ENCODE measurements around the gene FARP1.

The FARP1 gene

GRCh38 chr13:98150832-98151479 lies 8.1 kb downstream of the FARP1 start:
- Mint-ChIP-seq H3K4me1 (no peaks in the 10 kb centered on the region), H3K36me3 (no peaks in the 10 kb centered on the region), H3K9me3 (no peaks in the 10 kb centered on the region), H3K4me3 (no peak overlapping the region), H3K27ac (no peak overlapping the region)
- ATAC-seq = no peak
- no peak for DNase-seq (ENCODE audit: low spot score in 2 of 2)

- no peak for DNase-seq (ENCODE audit: low spot score in 2 of 2)
- H3K9me3 Mint-ChIP-seq = no peaks in the 10 kb centered on the region
- no peak for ATAC-seq
- no peak overlapping the region for H3K4me3 Mint-ChIP-seq
- no peak overlapping the region for H3K27ac Mint-ChIP-seq
- H3K4me1 Mint-ChIP-seq = no peaks in the 10 kb centered on the region
- no peaks in the 10 kb centered on the region for H3K36me3 Mint-ChIP-seq
Observed at GRCh38 chr13:98155475-98156109, 12.7 kb downstream of the FARP1 start.

- H3K9me3 Mint-ChIP-seq = no peaks in the 10 kb centered on the region
- no peak overlapping the region for H3K4me3 Mint-ChIP-seq
- H3K36me3 Mint-ChIP-seq = no peaks in the 10 kb centered on the region
- no peak for ATAC-seq
- H3K27ac Mint-ChIP-seq = no peak overlapping the region
- no peak for DNase-seq (ENCODE audit: low spot score in 2 of 2)
- H3K4me1 Mint-ChIP-seq = no peaks in the 10 kb centered on the region
Observed at GRCh38 chr13:98156259-98156658, 13.4 kb downstream of the FARP1 start.

- H3K4me1 Mint-ChIP-seq = no peaks in the 10 kb centered on the region
- H3K27ac Mint-ChIP-seq = no peak overlapping the region
- ATAC-seq = no peak
- no peak for DNase-seq (ENCODE audit: low spot score in 2 of 2)
- H3K4me3 Mint-ChIP-seq = no peak overlapping the region
- H3K9me3 Mint-ChIP-seq = no peaks in the 10 kb centered on the region
- no peaks in the 10 kb centered on the region for H3K36me3 Mint-ChIP-seq
Observed at GRCh38 chr13:98157188-98157587, 14.3 kb downstream of the FARP1 start.

- Mint-ChIP-seq H3K36me3 (no peaks in the 10 kb centered on the region), H3K27ac (no peak overlapping the region), H3K4me3 (no peak overlapping the region), H3K9me3 (no peaks in the 10 kb centered on the region), H3K4me1 (no peaks in the 10 kb centered on the region)
- no peak for ATAC-seq
- DNase-seq (ENCODE audit: low spot score in 2 of 2) = no peak
Observed at GRCh38 chr13:98157609-98158008, 14.7 kb downstream of the FARP1 start.

GRCh38 chr13:98158172-98158899 lies 15.4 kb downstream of the FARP1 start:
- DNase-seq (ENCODE audit: low spot score in 2 of 2) = no peak
- Mint-ChIP-seq H3K36me3 (no peaks in the 10 kb centered on the region), H3K9me3 (no peaks in the 10 kb centered on the region), H3K4me3 (no peak overlapping the region), H3K4me1 (no peaks in the 10 kb centered on the region), H3K27ac (no peak overlapping the region)
- no peak for ATAC-seq

- H3K4me1 Mint-ChIP-seq = no peaks in the 10 kb centered on the region
- no peaks in the 10 kb centered on the region for H3K36me3 Mint-ChIP-seq
- no peaks in the 10 kb centered on the region for H3K9me3 Mint-ChIP-seq
- no peak overlapping the region for H3K4me3 Mint-ChIP-seq
- no peak overlapping the region for H3K27ac Mint-ChIP-seq
- ATAC-seq = no peak
- no peak for DNase-seq (ENCODE audit: low spot score in 2 of 2)
Observed at GRCh38 chr13:98162935-98163334, 20.0 kb downstream of the FARP1 start.

GRCh38 chr13:98169331-98169730 lies 26.4 kb downstream of the FARP1 start:
- ATAC-seq (no peak), DNase-seq (ENCODE audit: low spot score in 2 of 2) (no peak)
- H3K4me1 Mint-ChIP-seq = no peaks in the 10 kb centered on the region
- no peaks in the 10 kb centered on the region for H3K36me3 Mint-ChIP-seq
- no peaks in the 10 kb centered on the region for H3K9me3 Mint-ChIP-seq
- no peak overlapping the region for H3K4me3 Mint-ChIP-seq
- no peak overlapping the region for H3K27ac Mint-ChIP-seq

- no peaks in the 10 kb centered on the region for H3K9me3 Mint-ChIP-seq
- no peak overlapping the region for H3K4me3 Mint-ChIP-seq
- no peak for DNase-seq (ENCODE audit: low spot score in 2 of 2)
- ATAC-seq = no peak
- H3K4me1 Mint-ChIP-seq = no peaks in the 10 kb centered on the region
- H3K36me3 Mint-ChIP-seq = no peaks in the 10 kb centered on the region
- no peak overlapping the region for H3K27ac Mint-ChIP-seq
Observed at GRCh38 chr13:98171900-98172589, 29.2 kb downstream of the FARP1 start.

GRCh38 chr13:98172590-98173422 lies 29.9 kb downstream of the FARP1 start:
- H3K36me3 Mint-ChIP-seq = no peaks in the 10 kb centered on the region
- no peak for DNase-seq (ENCODE audit: low spot score in 2 of 2)
- H3K4me3 Mint-ChIP-seq = no peak overlapping the region
- no peak for ATAC-seq
- H3K4me1 Mint-ChIP-seq = no peaks in the 10 kb centered on the region
- H3K9me3 Mint-ChIP-seq = no peaks in the 10 kb centered on the region
- no peak overlapping the region for H3K27ac Mint-ChIP-seq

- H3K4me1 Mint-ChIP-seq = no peaks in the 10 kb centered on the region
- no peaks in the 10 kb centered on the region for H3K36me3 Mint-ChIP-seq
- H3K4me3 Mint-ChIP-seq = no peak overlapping the region
- DNase-seq (ENCODE audit: low spot score in 2 of 2) = no peak
- no peaks in the 10 kb centered on the region for H3K9me3 Mint-ChIP-seq
- no peak overlapping the region for H3K27ac Mint-ChIP-seq
- peak; percentile 31 for ATAC-seq
Observed at GRCh38 chr13:98173431-98174152, 30.7 kb downstream of the FARP1 start.

- DNase-seq (ENCODE audit: low spot score in 2 of 2) = no peak
- Mint-ChIP-seq H3K27ac (no peak overlapping the region), H3K36me3 (no peaks in the 10 kb centered on the region), H3K4me3 (no peak overlapping the region), H3K4me1 (no peaks in the 10 kb centered on the region), H3K9me3 (no peaks in the 10 kb centered on the region)
- no peak for ATAC-seq
Observed at GRCh38 chr13:98174307-98174706, 31.4 kb downstream of the FARP1 start.

- H3K4me3 Mint-ChIP-seq = no peak overlapping the region
- no peaks in the 10 kb centered on the region for H3K9me3 Mint-ChIP-seq
- no peak overlapping the region for H3K27ac Mint-ChIP-seq
- DNase-seq (ENCODE audit: low spot score in 2 of 2) = no peak
- H3K36me3 Mint-ChIP-seq = no peaks in the 10 kb centered on the region
- no peak for ATAC-seq
- no peaks in the 10 kb centered on the region for H3K4me1 Mint-ChIP-seq
Observed at GRCh38 chr13:98175043-98175442, 32.1 kb downstream of the FARP1 start.

GRCh38 chr13:98175823-98176222 lies 32.9 kb downstream of the FARP1 start:
- no peak overlapping the region for H3K27ac Mint-ChIP-seq
- no peaks in the 10 kb centered on the region for H3K4me1 Mint-ChIP-seq
- DNase-seq (ENCODE audit: low spot score in 2 of 2) (no peak), ATAC-seq (no peak)
- H3K36me3 Mint-ChIP-seq = no peaks in the 10 kb centered on the region
- no peaks in the 10 kb centered on the region for H3K9me3 Mint-ChIP-seq
- H3K4me3 Mint-ChIP-seq = no peak overlapping the region

Data from stimulated activated effector memory CD8-positive, alpha-beta T cell treated with anti-CD3 and anti-CD28 coated beads, Interleukin-12 subunit alpha, Interleukin-12 subunit beta, amount 100 ng/mL, for 72 hours (primary cell).